HK-2 (cell line): ENCODE results near the gene LHX2.

ENCODE experiments used
- DNase-seq: peaks from one replicate; pipeline ENCODE4 v3.0.0-alpha.2; 2018; ENCODE audit not compliant: unreplicated experiment

LHX2 gene

GRCh38 chr9:123998970-123999621, 12.5 kb upstream of the LHX2 start:
- DNase-seq = no peak

- no peak for DNase-seq
Observed at GRCh38 chr9:123999661-124000060, 11.9 kb upstream of the LHX2 start.

- no peak for DNase-seq
Observed at GRCh38 chr9:124000161-124000783, 11.3 kb upstream of the LHX2 start.

GRCh38 chr9:124000784-124001457, 10.6 kb upstream of the LHX2 start:
- no peak for DNase-seq

- no peak for DNase-seq
Observed at GRCh38 chr9:124001458-124001799, 10.1 kb upstream of the LHX2 start.

- DNase-seq = no peak
Observed at GRCh38 chr9:124001866-124002525, 9.6 kb upstream of the LHX2 start.

GRCh38 chr9:124003636-124004349, 7.8 kb upstream of the LHX2 start:
- no peak for DNase-seq

GRCh38 chr9:124004593-124004992, 7.0 kb upstream of the LHX2 start:
- no peak for DNase-seq

- no peak for DNase-seq
Observed at GRCh38 chr9:124005029-124005771, 6.4 kb upstream of the LHX2 start.

GRCh38 chr9:124006448-124007361, 4.9 kb upstream of the LHX2 start:
- no peak for DNase-seq

- DNase-seq = no peak
Observed at GRCh38 chr9:124007565-124008302, 3.8 kb upstream of the LHX2 start.

- no peak for DNase-seq
Observed at GRCh38 chr9:124008303-124008693, 3.3 kb upstream of the LHX2 start.

- DNase-seq = no peak
Observed at GRCh38 chr9:124008694-124009530, 2.7 kb upstream of the LHX2 start.

GRCh38 chr9:124009531-124010217, 1.9 kb upstream of the LHX2 start:
- DNase-seq = no peak

GRCh38 chr9:124010303-124010664, 1.3 kb upstream of the LHX2 start:
- no peak for DNase-seq

GRCh38 chr9:124010665-124011321, 775 bp upstream of the LHX2 start:
- DNase-seq = no peak
